Measurements from ENCODE around the gene ACAA1. TPM values are rescaled to one million over a fixed set of nuclear protein-coding genes. Genes with fewer than 3 reads are reported as not detected.
"Not testable (repeated sequence)": the region's sequence is repeated elsewhere in the genome, so short reads cannot be mapped to it uniquely, and the experiment has no call there.

The ACAA1 gene
- total RNA-seq, 2 donors from 2014 or later: 78.2 to 79.3 TPM

DNA sequence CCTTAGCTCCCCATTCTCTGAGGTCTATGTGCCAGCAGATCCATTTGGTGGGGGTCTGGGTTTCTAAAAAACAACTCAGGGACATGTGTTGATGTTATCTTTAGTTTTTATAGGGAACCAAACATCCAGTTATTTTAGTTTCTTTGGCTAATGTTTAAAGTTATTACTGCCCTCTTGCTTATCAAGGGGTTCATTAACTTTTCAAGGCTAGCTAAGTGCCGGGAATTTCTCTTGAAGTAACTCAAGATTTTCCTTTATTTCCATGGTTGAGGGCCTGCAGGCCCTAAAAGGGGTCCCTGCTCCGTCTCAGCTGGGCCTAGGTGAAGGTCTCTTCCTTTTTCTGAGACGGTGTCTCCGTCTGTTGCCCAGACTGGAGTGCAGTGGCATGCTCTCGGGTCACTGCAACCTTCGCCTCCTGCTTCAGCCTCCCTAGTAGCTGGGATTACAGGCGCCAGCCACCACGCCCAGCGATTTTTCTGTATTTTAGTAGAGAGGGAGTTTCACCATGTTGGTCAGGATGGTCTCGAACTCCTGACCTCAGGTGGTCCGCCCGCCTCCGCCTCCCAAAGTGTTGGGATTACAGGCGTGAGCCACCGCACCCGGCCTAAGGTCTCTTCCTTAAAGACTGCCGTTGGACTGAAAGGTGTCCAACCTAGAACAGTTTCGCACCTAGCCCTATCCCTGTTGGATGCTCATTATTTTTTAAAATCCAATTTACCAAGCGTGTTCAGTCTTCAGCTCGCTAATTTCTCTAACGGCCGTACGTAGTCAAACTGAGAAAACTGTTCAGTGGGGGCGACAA, 27.1 kb upstream of the ACAA1 start:
- no peak for ATAC-seq
- Mint-ChIP-seq H3K4me3 (peak overlapping the region; percentile 95), H3K36me3 (ENCODE audit: low read depth) (no peaks in the 10 kb centered on the region), H3K27ac (peak overlapping the region; percentile 99), H3K27me3 (no peaks in the 10 kb centered on the region), H3K4me1 (peaks cover 30% of the 10 kb centered on the region)
- no peak for DNase-seq
- H3K9me3 ChIP-seq (ENCODE audit: control insufficient read depth, low read length, poor library complexity, severe bottlenecking): no peaks in the 10 kb centered on the region

DNA sequence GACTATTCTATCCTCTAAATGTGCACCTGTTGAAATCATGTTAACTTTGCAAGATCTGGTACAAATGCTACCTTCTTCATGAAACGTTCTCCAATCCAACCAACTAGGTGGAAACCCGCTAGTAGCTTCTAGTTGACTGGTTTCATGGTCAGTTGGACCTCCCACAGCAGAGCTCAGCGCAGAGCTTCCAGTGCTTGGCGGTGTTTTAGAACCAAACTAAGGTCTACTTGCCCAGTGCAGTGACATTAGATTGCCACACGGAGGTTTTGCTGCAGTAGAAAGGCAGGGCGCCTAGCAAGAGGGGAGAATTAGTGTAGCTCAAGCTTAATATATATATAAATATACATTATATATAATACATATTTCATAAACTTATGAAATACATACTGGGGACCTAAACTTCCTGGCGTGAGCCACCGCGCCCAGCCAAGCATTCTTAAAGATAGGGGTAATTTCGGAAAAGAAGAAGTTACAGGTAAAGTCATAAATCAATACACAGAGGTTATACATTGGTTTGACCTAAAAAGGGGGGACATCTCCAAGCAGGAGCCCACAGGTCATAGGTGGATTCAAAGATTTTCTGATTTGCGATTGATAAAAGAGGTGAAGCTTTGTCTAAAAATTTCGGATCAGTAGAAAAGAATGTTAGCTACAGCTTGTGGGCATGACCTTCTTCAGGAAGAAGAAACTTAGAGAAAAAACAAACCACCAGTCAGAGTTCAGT, 26.4 kb upstream of the ACAA1 start:
- no peak for DNase-seq
- no peak overlapping the region for H3K27ac Mint-ChIP-seq
- H3K9me3 ChIP-seq (ENCODE audit: control insufficient read depth, low read length, poor library complexity, severe bottlenecking): no peaks in the 10 kb centered on the region
- no peak overlapping the region for H3K4me3 Mint-ChIP-seq
- no peaks in the 10 kb centered on the region for H3K36me3 Mint-ChIP-seq (ENCODE audit: low read depth)
- no peaks in the 10 kb centered on the region for H3K27me3 Mint-ChIP-seq
- peaks cover 27% of the 10 kb centered on the region for H3K4me1 Mint-ChIP-seq
- no peak for ATAC-seq

DNA sequence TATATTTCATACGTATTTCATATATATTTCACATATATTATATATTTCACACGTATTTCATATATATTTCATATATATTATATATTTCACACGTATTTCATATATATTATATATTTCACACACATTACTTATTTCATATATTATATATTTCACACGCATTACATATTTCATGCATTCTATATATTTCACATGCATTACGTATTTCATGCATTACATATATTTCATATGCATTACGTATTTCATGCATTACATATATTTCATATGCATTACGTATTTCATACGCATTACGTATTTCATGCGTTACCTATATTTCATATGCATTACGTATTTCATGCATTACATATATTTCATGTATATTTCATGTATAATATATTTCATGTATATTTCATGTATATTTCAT, 23.8 kb upstream of the ACAA1 start:
- H3K27ac Mint-ChIP-seq; DNase-seq; H3K27me3 Mint-ChIP-seq; H3K4me1 Mint-ChIP-seq; H3K36me3 Mint-ChIP-seq (ENCODE audit: low read depth); H3K4me3 Mint-ChIP-seq; H3K9me3 ChIP-seq (ENCODE audit: control insufficient read depth, low read length, poor library complexity, severe bottlenecking); ATAC-seq: not testable (repeated sequence)

DNA sequence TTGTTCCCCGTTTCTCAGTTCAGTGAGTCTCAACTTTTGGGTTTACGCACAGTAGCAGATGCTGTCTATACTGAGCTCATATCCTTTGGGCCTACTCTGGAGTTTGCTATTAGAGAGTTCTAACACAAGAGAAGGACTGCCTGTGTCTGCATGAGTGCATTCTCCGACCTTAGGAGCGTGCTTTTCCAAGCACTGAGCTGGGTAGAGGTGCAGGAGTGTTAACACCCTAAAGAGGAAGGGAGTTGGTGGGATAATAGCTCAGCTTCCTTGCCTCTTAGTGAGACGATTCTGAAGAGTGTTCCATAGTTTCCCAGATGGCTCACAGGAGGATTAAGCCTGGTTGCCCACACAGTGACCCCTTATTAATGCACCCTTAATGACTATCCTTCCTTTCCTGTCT, 21.5 kb upstream of the ACAA1 start:
- Mint-ChIP-seq H3K4me1 (peaks cover 3% of the 10 kb centered on the region), H3K4me3 (no peak overlapping the region), H3K36me3 (ENCODE audit: low read depth) (no peaks in the 10 kb centered on the region), H3K27me3 (no peaks in the 10 kb centered on the region), H3K27ac (no peak overlapping the region)
- no peak for ATAC-seq
- no peaks in the 10 kb centered on the region for H3K9me3 ChIP-seq (ENCODE audit: control insufficient read depth, low read length, poor library complexity, severe bottlenecking)
- DNase-seq: no peak

DNA sequence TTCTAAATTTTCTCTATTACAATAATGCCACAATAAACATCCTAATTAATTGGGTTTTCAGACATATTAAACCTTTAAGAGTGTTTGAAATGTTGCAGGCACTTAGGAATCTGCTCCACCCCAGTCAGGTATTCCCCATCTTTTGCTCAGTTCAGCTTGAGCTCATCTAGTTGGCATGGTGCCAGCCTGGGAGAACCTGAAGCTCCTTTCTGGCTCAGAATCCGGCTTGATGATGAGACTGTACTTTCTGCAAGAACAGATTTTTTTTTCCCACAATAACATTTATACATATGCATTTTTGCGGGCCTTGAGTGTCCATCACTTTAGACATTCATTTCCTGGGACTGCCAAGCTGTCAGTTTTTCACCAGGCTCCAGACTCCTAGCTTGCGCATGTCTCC, 20.7 kb upstream of the ACAA1 start:
- H3K4me3 Mint-ChIP-seq: no peak overlapping the region
- DNase-seq (no peak), ATAC-seq (no peak)
- no peaks in the 10 kb centered on the region for H3K27me3 Mint-ChIP-seq
- H3K4me1 Mint-ChIP-seq: peaks cover 3% of the 10 kb centered on the region
- no peaks in the 10 kb centered on the region for H3K36me3 Mint-ChIP-seq (ENCODE audit: low read depth)
- no peaks in the 10 kb centered on the region for H3K9me3 ChIP-seq (ENCODE audit: control insufficient read depth, low read length, poor library complexity, severe bottlenecking)
- H3K27ac Mint-ChIP-seq: no peak overlapping the region

DNA sequence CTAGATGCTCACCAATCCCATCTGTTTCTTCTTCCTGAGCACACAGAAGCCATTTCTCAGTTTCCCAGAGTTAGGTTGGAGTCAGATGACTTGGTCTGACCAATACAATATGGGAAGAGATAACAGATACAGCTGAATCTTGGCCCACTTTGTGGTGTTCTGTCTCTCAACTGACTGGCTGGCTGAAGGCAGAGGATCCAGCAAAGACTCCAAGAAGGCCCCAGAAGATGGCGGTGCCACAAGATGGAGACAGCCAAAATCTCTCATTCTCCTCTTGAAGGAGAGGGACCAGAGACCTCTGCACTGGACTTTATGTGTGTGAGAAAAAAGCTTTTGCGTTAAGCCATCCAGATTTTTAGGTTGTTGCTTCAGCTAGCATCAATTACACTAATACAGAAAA, 20.2 kb upstream of the ACAA1 start:
- H3K4me1 Mint-ChIP-seq: peaks cover 3% of the 10 kb centered on the region
- no peak overlapping the region for H3K4me3 Mint-ChIP-seq
- no peaks in the 10 kb centered on the region for H3K9me3 ChIP-seq (ENCODE audit: control insufficient read depth, low read length, poor library complexity, severe bottlenecking)
- H3K27ac Mint-ChIP-seq: no peak overlapping the region
- DNase-seq (no peak), ATAC-seq (no peak)
- no peaks in the 10 kb centered on the region for H3K27me3 Mint-ChIP-seq
- H3K36me3 Mint-ChIP-seq (ENCODE audit: low read depth): no peaks in the 10 kb centered on the region

DNA sequence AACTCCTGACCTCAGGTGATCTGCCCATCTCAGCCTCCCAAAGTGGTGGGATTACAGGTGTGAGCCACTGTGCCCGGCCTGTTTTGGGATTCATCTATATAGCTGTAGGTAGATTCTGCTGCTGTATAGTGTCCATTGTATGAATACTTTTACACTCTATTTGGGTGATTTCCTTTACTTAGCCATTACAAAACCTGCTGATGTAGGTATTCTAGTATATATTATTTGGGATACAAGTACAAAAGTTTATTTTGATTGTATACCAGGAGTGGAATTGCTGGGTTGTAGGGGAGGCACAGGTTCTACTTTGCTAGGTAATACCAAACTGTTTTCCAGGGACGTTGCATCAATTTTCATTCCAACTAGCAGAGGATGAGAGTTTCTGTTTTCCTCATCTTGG, 18.9 kb upstream of the ACAA1 start:
- Mint-ChIP-seq H3K27me3 (no peaks in the 10 kb centered on the region), H3K36me3 (ENCODE audit: low read depth) (no peaks in the 10 kb centered on the region), H3K27ac (peak overlapping the region; percentile 9), H3K4me1 (peaks cover 15% of the 10 kb centered on the region), H3K4me3 (no peak overlapping the region)
- ATAC-seq: no peak
- no peak for DNase-seq
- no peaks in the 10 kb centered on the region for H3K9me3 ChIP-seq (ENCODE audit: control insufficient read depth, low read length, poor library complexity, severe bottlenecking)

DNA sequence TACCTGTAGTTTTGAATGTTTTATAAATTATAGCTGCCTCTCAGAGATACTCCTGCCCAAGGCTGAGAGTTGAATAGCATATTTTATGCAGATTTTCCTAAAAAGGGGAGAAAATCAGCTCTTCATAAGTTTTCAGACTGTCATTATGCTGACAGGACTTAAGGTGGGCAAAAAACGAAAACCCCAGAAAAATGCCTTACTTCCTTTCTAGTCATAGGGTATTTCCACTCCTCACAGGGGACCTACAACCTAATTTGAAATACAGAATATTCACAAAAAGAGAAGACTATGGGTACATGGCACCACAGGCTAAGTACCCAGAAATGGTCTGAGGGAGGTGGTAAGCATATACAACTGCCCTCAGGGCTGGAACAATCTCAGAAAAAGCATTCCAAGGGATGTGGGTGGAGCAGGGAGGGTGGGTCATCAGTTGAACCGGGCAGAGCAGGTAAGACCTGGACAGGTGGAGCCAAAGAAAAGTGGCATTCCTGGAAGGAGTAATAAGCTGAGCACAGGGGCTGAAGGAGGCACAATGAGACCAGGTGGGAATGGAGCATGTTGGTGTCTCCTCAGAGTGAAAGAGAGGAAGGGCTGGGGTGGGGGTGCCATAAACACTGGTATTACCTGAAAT, 17.8 kb upstream of the ACAA1 start:
- ATAC-seq (no peak), DNase-seq (no peak)
- Mint-ChIP-seq H3K36me3 (ENCODE audit: low read depth) (no peaks in the 10 kb centered on the region), H3K4me1 (peaks cover 18% of the 10 kb centered on the region), H3K27ac (no peak overlapping the region), H3K4me3 (no peak overlapping the region), H3K27me3 (no peaks in the 10 kb centered on the region)
- H3K9me3 ChIP-seq (ENCODE audit: control insufficient read depth, low read length, poor library complexity, severe bottlenecking): no peaks in the 10 kb centered on the region

DNA sequence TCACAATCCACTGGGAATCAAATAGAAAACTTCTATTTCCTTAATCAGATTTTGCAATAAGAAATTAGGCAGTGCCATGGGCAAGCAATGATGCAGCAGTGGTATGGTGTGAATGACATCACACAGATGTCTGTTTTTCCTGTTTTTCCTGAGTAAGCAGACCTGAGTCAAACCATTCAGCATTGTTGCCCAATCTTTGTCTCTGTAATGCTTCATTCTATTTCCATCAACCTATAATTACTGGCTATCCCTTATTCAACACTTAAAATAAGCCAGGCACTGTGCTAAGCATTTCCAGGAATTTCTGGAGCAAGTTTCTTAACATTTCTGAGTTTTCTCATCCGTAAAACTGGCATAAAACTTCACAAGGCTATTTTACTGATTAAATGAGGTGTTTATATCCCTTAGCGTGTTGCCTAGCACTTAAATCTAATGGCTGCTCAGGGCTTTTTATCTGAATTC, 17.1 kb upstream of the ACAA1 start:
- H3K36me3 Mint-ChIP-seq (ENCODE audit: low read depth): no peaks in the 10 kb centered on the region
- no peak for ATAC-seq
- DNase-seq: no peak
- H3K9me3 ChIP-seq (ENCODE audit: control insufficient read depth, low read length, poor library complexity, severe bottlenecking): no peaks in the 10 kb centered on the region
- H3K27me3 Mint-ChIP-seq: no peaks in the 10 kb centered on the region
- no peak overlapping the region for H3K4me3 Mint-ChIP-seq
- peaks cover 18% of the 10 kb centered on the region for H3K4me1 Mint-ChIP-seq
- H3K27ac Mint-ChIP-seq: no peak overlapping the region

DNA sequence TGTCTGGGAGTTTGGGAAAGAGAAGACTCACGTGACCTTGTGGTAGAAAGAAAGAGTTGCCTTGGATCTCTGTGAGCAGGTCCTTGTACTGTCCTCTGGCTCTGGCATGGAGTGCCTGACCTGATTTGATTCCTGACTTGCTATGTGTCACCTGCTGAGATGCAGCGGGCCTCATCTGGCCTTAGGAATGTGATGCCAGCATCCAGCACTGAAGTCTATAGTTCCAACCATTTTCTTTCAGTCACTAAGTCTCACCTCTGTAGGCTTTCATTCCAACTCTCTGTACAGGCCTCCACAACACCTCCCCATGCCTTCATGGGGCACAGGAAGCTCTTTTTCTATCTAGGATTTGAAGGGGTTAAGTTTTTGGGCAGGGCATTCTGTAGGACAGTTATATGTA, 16.3 kb upstream of the ACAA1 start:
- Mint-ChIP-seq H3K4me3 (no peak overlapping the region), H3K27ac (no peak overlapping the region), H3K36me3 (ENCODE audit: low read depth) (no peaks in the 10 kb centered on the region), H3K27me3 (no peaks in the 10 kb centered on the region), H3K4me1 (peaks cover 15% of the 10 kb centered on the region)
- ATAC-seq: no peak
- no peaks in the 10 kb centered on the region for H3K9me3 ChIP-seq (ENCODE audit: control insufficient read depth, low read length, poor library complexity, severe bottlenecking)
- DNase-seq: no peak

DNA sequence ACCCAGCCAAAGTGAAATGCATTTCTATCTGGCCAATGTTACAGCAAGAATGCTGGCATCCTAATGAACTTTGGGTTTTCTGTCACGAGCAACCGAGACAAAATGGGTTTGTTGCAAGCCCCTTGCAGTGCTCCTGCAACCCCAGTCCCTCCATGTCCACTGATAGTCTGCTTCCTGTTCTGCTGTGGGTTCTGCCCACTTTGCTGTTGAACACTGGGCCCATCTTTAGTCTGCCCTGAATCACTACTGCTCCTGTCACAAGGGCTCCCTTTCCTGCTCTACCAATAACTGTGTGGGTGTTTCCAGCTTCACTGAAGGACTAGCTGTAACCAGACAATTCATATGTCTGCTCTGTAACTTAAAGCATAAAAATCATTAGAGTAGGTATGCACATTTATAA, 15.7 kb upstream of the ACAA1 start:
- no peaks in the 10 kb centered on the region for H3K27me3 Mint-ChIP-seq
- H3K9me3 ChIP-seq (ENCODE audit: control insufficient read depth, low read length, poor library complexity, severe bottlenecking): no peaks in the 10 kb centered on the region
- no peak overlapping the region for H3K4me3 Mint-ChIP-seq
- H3K27ac Mint-ChIP-seq: peak overlapping the region; percentile 74
- peaks cover 17% of the 10 kb centered on the region for H3K4me1 Mint-ChIP-seq
- no peak for DNase-seq
- H3K36me3 Mint-ChIP-seq (ENCODE audit: low read depth): no peaks in the 10 kb centered on the region
- no peak for ATAC-seq

DNA sequence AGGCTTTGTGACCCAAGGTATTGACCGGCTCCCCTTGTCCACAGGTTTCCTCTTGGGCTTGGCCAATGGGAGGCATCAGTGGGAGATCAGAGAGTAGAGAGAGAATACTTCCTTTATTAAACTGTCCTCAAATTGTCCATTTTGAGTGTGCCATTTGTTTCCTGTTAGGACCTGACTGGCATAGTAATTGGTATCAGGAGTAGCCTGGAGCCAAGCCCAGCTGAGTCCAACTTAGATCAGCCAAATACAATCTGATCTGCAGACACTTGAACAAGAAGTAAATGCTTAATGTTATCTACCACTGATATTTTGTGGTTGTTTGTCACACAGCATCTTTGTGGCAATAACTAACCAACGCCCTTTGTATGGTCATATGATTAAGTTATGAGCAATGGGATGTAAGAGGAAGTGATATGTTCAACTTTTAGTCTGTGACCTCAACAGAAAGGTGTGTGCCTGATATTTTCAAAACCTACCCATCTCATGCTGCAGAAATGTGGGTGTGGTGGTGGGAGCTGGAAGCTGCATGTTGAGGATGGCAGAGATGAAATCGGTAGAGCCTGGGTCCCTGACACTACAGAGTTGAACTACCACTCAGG, 14.8 kb upstream of the ACAA1 start:
- H3K36me3 Mint-ChIP-seq (ENCODE audit: low read depth): no peaks in the 10 kb centered on the region
- DNase-seq: no peak

More for the DNA sequence above, 14.8 kb upstream of the ACAA1 start:
- Mint-ChIP-seq H3K27me3 (no peaks in the 10 kb centered on the region), H3K4me1 (peaks cover 17% of the 10 kb centered on the region), H3K4me3 (no peak overlapping the region), H3K27ac (peak overlapping the region; percentile 74)
- peak; percentile 91 for ATAC-seq
- H3K9me3 ChIP-seq (ENCODE audit: control insufficient read depth, low read length, poor library complexity, severe bottlenecking): no peaks in the 10 kb centered on the region

Data from T-helper 17 cell (primary cell).